Ovary (tissue), 9 donors: Measurements from ENCODE around the gene CASP9. TPM values are rescaled to one million over a fixed set of nuclear protein-coding genes. Genes with fewer than 3 reads are reported as not detected.
"Not testable (repeated sequence)": the region's sequence is repeated elsewhere in the genome, so short reads cannot be mapped to it uniquely, and the experiment has no call there.

ENCODE experiments used
- DNase-seq, 5 donors: peaks; one replicate each; pipeline ENCODE4 v3.0.0-alpha.2; 2019 to 2020
- H3K27ac ChIP-seq, 2 donors: fragments of 200-600 bp; one replicate each; pipeline versions ENCODE4 v1.5.1 to v1.8.0; 2019 to 2022
- H3K27me3 ChIP-seq: fragments of 200-600 bp; one replicate; pipeline ENCODE4 v1.8.0; 2022
- H3K36me3 ChIP-seq: fragments of 200-600 bp; sonication (generic); one replicate; pipeline ENCODE4 v1.5.1; 2019
- H3K4me1 ChIP-seq: one replicate; pipeline ENCODE4 v1.8.1; 2013; ENCODE audit warnings: mild to moderate bottlenecking, moderate library complexity; ENCODE audit not compliant: insufficient read depth
- H3K4me3 ChIP-seq: fragments of 200-600 bp; sonication (generic); one replicate; pipeline ENCODE4 v1.5.1; 2017
- H3K9me3 ChIP-seq, 2 donors: fragments of 200-600 bp in 1 of 2; sonication (generic) in 1 of 2; one replicate each; pipeline versions ENCODE4 v1.5.1 to v1.8.1; 2013 to 2019; ENCODE audit warnings: mild to moderate bottlenecking in 1 of 2, moderate library complexity in 1 of 2
- CTCF ChIP-seq, 3 donors: fragments of 450-650 bp in 2 of 3; fragments of 200-600 bp in 1 of 3; IDR thresholded peaks; one replicate each; pipeline versions ENCODE4 v1.5.1 to v1.8.0; 2016 to 2022; ENCODE audit warnings: antibody characterized with exemption in 3 of 3, mild to moderate bottlenecking in 1 of 3
- EP300 ChIP-seq: sonication (generic); formaldehyde crosslinking; IDR thresholded peaks from one replicate; pipeline ENCODE4 v1.6.1; 2017; ENCODE audit warnings: antibody characterized with exemption
- POLR2A ChIP-seq: fragments of 450-650 bp; IDR thresholded peaks from one replicate; pipeline ENCODE4 v1.6.1; 2017; ENCODE audit warnings: antibody characterized with exemption, mild to moderate bottlenecking, moderate library complexity
- WGBS, 3 donors: extraction: QIAGEN DNeasy Blood & Tissue Kit in 1 of 3; methylation state at CpG; one replicate each; pipeline versions ENCODE4 v1.1.5 to v1.1.7; 2013 to 2017; 5-methylcytosine and 5-hydroxymethylcytosine counted together
- intact Hi-C, 4 donors: fragments of 100-400 bp; cut with DNase I; formaldehyde crosslinking; loops; one replicate each; pipeline versions ENCODE4 v1.11.0 to v1.15.1; 2022 to 2023
- polyA plus RNA-seq, 2 donors: library from polyadenylated mRNA; stranded (reverse); fragments of 200-250 nt in 1 of 2; fragments of 350-450 nt in 1 of 2; fragmentation: Illumina TruSeq in 1 of 2; extraction: RNeasy Lipid Tissue Mini Kit (QIAGEN cat#74804) in 1 of 2; gene quantifications; one replicate each; pipeline ENCODE4 v1.2.3, GENCODE V29; 2013 to 2014
- total RNA-seq, 7 donors: library from RNA; depleted of rRNA in 2 of 7; stranded (reverse); fragments of >200 nt in 2 of 7; fragmentation: NEBNext Ultra II Directional in 3 of 7; extraction: Animal tissue kit (Norgen Biotek cat#: 25700) in 3 of 7; gene quantifications; one replicate each; pipeline versions ENCODE4 v1.1.0 to v1.2.4, GENCODE V29; 2016 to 2023
- donor health status: DM: no; HTN: no; CAD: no; lungs with moderate emphysema.
- donor health status: DM: no; HTN: no; CAD: no.
- donor health status: Bipolar disorder and iron deficiency.
- donor health status: DM: yes; HTN: yes; CAD: no.
- donor health status: DM: no; HTN: no; CAD: no.
- donor health status: DM: yes; HTN: yes; CAD: no.

The CASP9 gene
- total and polyA plus RNA-seq, 9 donors = 13.4 to 62.0 (median 35.5) TPM

GRCh38 chr1:15483971-15484370 lies 40.0 kb downstream of the CASP9 start:
- Histone ChIP-seq H3K9me3 (no peaks in the 10 kb centered on the region), H3K27ac (no peak overlapping the region), H3K36me3 (no peaks in the 10 kb centered on the region), H3K4me3 (no peak overlapping the region), H3K27me3 (no peaks in the 10 kb centered on the region), H3K4me1 (no peaks in the 10 kb centered on the region)
- no peak for DNase-seq
- intact Hi-C loops = no loop called here
- TF ChIP-seq POLR2A (no peak), EP300 (no peak), CTCF (IDR thresholded peaks at IDR 0.05) (no peak)
- WGBS, 3 donors = 91 to 96% (median 94%) methylated on average over 2 of the region's 2 CpGs

DNA sequence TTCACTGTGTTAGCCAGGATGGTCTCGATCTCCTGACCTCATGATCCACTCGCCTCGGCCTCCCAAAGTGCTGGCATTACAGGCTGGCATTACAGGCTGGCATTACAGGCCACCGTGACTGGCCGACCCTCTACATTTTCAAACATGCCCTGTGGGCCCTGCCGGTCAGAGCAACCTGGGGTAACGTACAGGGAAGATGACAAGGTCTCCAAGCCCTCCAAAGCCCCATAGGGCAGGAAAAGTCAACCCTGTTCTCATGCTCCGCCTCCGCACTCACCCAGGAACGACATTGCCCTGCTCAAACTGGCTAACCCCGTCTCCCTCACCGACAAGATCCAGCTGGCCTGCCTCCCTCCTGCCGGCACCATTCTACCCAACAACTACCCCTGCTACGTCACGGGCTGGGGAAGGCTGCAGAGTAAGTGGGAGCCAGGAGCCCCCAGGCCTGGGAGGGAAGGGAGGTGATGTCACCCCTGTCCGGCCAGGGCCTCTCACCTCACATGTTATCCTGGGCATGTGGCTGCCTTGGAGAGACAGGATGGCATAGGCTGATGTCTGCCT lies 41.0 kb downstream of the CASP9 start:
- H3K4me1 ChIP-seq, H3K9me3 ChIP-seq, intact Hi-C loops, H3K4me3 ChIP-seq, H3K36me3 ChIP-seq, H3K27me3 ChIP-seq, H3K27ac ChIP-seq, DNase-seq: not testable (repeated sequence)
- 71 to 87% (median 76%) methylated on average over 15 to 16 of the region's 16 CpGs for WGBS, 3 donors

- H3K4me1 ChIP-seq, DNase-seq, H3K9me3 ChIP-seq, H3K36me3 ChIP-seq, H3K4me3 ChIP-seq, H3K27ac ChIP-seq, H3K27me3 ChIP-seq, intact Hi-C loops: not testable (repeated sequence)
- WGBS, 3 donors = 86 to 92% (median 91%) methylated on average over 6 of the region's 6 CpGs
Measured at GRCh38 chr1:15482455-15482854, 41.6 kb downstream of the CASP9 start.

DNA sequence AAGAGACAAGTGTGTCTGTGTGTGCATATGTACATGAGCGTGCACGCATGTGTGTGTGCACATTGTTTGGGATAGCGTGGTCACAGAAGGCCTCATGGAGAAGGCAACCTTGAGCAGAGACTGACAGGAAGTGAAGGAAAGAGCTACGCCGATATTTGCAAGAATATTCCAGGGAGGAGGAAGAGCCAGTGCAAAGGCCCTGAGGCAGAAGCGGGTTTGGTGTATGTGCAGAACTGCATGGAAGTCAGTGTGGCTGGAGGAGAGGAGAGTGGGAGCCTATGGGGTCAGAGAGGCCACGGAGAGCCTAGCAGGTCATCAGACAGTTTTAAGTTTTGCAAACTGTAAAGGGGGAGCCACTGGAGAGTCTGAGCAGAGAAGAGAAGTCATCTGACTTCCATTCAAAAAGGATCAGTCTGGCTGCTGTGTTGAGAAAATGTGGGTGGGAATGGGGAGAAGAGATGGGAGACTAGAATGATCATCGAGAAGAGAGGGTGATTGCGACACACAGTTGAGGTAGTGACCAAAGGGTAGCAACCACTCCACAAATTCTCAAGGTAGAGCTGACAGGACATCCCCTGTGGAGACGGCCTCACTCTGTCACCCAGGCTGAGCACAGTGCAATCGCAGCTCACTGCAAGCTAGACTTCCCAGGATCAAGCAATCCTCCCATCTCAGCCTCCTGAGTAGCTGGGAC lies 44.2 kb downstream of the CASP9 start:
- WGBS, 3 donors = 91 to 95% (median 93%) methylated on average over 11 of the region's 11 CpGs
- intact Hi-C loops = no loop called here
- peaks cover 1% of the 10 kb centered on the region for H3K4me1 ChIP-seq
- TF ChIP-seq CTCF (IDR thresholded peaks at IDR 0.05) (no peak), EP300 (no peak), POLR2A (no peak)
- H3K4me3 ChIP-seq = no peak overlapping the region
- no peaks in the 10 kb centered on the region for H3K27me3 ChIP-seq
- H3K36me3 ChIP-seq = no peaks in the 10 kb centered on the region
- DNase-seq = no peak
- H3K27ac ChIP-seq = no peak overlapping the region
- H3K9me3 ChIP-seq = no peaks in the 10 kb centered on the region

GRCh38 chr1:15477646-15478212 lies 46.3 kb downstream of the CASP9 start:
- DNase-seq = no peak
- intact Hi-C loops = no loop called here
- Histone ChIP-seq H3K36me3 (no peaks in the 10 kb centered on the region), H3K9me3 (no peaks in the 10 kb centered on the region), H3K4me3 (no peak overlapping the region), H3K27ac (no peak overlapping the region), H3K4me1 (peaks cover 1% of the 10 kb centered on the region), H3K27me3 (no peaks in the 10 kb centered on the region)
- WGBS, 3 donors = 80 to 84% (median 81%) methylated on average over 5 of the region's 5 CpGs
- no peak for TF ChIP-seq CTCF (IDR thresholded peaks at IDR 0.05)
- TF ChIP-seq POLR2A = no peak
- TF ChIP-seq EP300 = no peak
